Ascending aorta (tissue), 2 donors: ENCODE measurements around the gene ARHGEF10L. TPM values are rescaled to one million over a fixed set of nuclear protein-coding genes. Genes with fewer than 3 reads are reported as not detected.

Experiments
- DNase-seq, 2 donors: peaks; one replicate each; pipeline ENCODE4 v3.0.0-alpha.2; 2019; ENCODE audit warnings: low spot score in 2 of 2
- H3K27ac ChIP-seq, 2 donors: fragments of 200-600 bp; sonication (generic); one replicate each; pipeline ENCODE4 v1.5.1; 2016 to 2017; ENCODE audit warnings: mild to moderate bottlenecking in 1 of 2
- H3K27me3 ChIP-seq: fragments of 200-600 bp; sonication (generic); one replicate; pipeline ENCODE4 v1.5.1; 2017
- H3K36me3 ChIP-seq, 2 donors: fragments of 200-600 bp; sonication (generic); one replicate each; pipeline ENCODE4 v1.5.1; 2016
- H3K4me1 ChIP-seq, 2 donors: fragments of 200-600 bp; sonication (generic); one replicate each; pipeline ENCODE4 v1.5.1; 2016 to 2017; ENCODE audit warnings: mild to moderate bottlenecking in 1 of 2
- H3K4me3 ChIP-seq, 2 donors: fragments of 200-600 bp; sonication (generic); one replicate each; pipeline ENCODE4 v1.5.1; 2016 to 2017; ENCODE audit warnings: mild to moderate bottlenecking in 1 of 2
- H3K9me3 ChIP-seq, 2 donors: fragments of 200-600 bp; sonication (generic); one replicate each; pipeline ENCODE4 v1.5.1; 2016
- intact Hi-C: fragments of 100-400 bp; cut with DNase I; formaldehyde crosslinking; loops from one replicate; pipeline ENCODE4 v1.15.1; 2023
- total RNA-seq: library from RNA; depleted of rRNA; stranded (reverse); fragments of >200 nt; gene quantifications from one replicate; pipeline ENCODE4 v1.1.0, GENCODE V29; 2016
- TF ChIP-seq, protein P1 (sequence below), 3 experiments: fragments of 200-600 bp in 2 of 3; fragments of 450-650 bp in 1 of 3; sonication (generic) in 2 of 3; IDR thresholded peaks; one replicate each; pipeline ENCODE4 v1.5.1; 2016 to 2019; ENCODE audit warnings: antibody characterized with exemption in 3 of 3, mild to moderate bottlenecking in 1 of 3, moderate library complexity in 1 of 3

Gene ARHGEF10L
- total RNA-seq, 1 donor from 2014 or later: 177 TPM

DNA sequence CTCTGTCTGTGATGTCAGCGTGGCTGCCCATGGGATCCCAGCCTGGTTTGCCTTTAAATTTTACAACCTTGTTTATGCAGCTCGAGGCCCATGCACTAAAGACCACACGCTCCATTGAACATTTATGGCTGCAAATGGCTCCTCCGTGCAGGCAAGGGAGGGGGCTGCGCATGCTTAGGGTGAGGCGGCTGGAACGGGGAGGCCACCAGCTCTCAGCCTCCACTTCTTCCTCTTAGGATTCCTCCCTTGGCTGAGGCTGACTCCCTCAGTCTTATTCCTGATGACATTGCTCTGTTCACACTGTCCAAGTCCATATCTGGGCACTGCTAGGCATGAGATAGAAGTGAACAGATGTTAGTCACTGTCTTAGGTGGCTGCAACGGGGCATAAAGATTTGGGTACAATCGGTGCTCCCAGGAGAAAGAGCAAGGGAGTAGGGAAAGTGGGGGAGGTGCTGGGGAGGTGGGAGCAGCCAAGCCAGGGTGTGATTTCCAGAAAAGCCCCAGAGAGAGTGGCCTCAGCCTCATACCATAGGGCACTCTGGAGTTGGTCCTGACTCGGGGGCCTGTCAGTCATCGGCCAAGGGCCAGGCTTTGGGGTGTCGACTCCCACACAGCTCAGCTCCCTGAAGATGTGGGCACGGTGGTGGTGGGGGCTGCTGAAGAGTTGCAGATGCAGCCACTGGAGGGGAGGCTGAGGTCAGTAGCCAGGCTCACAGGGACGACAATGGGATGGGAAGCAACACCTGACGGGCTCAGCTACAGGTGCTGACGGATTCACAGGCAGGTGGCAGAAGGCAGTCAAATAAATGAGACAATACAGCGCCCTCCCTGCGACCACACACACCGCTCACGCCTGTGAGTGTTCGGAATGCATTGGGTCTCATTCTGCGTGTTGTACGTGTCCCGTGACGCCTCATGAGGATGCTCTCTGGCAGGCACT, 178.4 kb downstream of the ARHGEF10L start:
- no peak overlapping the region for H3K4me3 ChIP-seq
- H3K4me1 ChIP-seq: no peaks in the 10 kb centered on the region
- no peak overlapping the region for H3K27ac ChIP-seq
- DNase-seq: no peak
- TF ChIP-seq, protein P1, sequence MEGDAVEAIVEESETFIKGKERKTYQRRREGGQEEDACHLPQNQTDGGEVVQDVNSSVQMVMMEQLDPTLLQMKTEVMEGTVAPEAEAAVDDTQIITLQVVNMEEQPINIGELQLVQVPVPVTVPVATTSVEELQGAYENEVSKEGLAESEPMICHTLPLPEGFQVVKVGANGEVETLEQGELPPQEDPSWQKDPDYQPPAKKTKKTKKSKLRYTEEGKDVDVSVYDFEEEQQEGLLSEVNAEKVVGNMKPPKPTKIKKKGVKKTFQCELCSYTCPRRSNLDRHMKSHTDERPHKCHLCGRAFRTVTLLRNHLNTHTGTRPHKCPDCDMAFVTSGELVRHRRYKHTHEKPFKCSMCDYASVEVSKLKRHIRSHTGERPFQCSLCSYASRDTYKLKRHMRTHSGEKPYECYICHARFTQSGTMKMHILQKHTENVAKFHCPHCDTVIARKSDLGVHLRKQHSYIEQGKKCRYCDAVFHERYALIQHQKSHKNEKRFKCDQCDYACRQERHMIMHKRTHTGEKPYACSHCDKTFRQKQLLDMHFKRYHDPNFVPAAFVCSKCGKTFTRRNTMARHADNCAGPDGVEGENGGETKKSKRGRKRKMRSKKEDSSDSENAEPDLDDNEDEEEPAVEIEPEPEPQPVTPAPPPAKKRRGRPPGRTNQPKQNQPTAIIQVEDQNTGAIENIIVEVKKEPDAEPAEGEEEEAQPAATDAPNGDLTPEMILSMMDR (IDR thresholded peaks at IDR 0.05): no peak
- intact Hi-C loops: no loop called here
- no peaks in the 10 kb centered on the region for H3K27me3 ChIP-seq
- no peaks in the 10 kb centered on the region for H3K36me3 ChIP-seq
- no peaks in the 10 kb centered on the region for H3K9me3 ChIP-seq

DNA sequence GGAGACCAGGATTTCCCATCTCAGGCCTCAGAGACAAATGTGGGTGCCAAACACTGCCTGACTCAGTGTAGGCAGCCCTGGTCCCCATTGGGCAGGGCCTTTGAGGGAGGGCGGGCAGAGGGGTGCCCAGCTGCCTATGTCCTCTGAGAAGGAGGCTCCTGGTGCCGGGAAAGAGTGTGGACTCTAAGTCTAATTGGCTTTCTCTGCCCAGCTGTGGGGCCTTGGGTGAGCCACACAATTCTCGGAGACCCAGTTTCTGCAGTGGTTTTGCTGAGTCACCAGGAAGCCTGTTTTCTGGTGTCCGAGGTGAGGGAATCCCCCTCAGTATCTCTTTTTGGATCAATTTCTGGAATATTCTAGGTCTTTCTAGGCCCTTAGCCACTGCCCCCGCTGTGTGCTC, 180.4 kb downstream of the ARHGEF10L start:
- H3K27ac ChIP-seq: no peak overlapping the region
- H3K27me3 ChIP-seq: no peaks in the 10 kb centered on the region
- no peaks in the 10 kb centered on the region for H3K4me1 ChIP-seq
- DNase-seq: no peak
- intact Hi-C loops: no loop called here
- no peaks in the 10 kb centered on the region for H3K36me3 ChIP-seq
- H3K9me3 ChIP-seq: no peaks in the 10 kb centered on the region
- TF ChIP-seq, protein P1 (IDR thresholded peaks at IDR 0.05): no peak
- H3K4me3 ChIP-seq: no peak overlapping the region

DNA sequence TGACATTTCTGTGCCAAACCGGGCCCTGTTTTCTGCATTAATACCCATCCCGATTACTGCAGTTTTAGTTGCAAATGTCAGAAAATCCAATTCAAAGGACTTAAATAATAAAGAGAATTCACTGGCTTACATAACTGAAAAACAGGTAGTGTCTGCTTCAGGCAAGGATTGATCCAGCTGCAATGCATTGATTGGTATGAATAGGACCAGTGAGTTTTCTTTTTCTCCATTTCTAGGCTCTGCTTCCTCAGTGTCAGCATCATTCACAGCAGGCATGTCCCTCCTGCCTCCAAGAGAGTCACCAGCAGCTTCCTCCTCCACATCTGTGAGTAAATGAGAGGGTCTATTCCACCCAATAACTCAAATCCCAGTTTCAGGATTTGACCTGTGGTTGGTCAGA, 181.9 kb downstream of the ARHGEF10L start:
- intact Hi-C loops: no loop called here
- DNase-seq: no peak
- Histone ChIP-seq H3K36me3 (no peaks in the 10 kb centered on the region), H3K27me3 (no peaks in the 10 kb centered on the region), H3K4me1 (no peaks in the 10 kb centered on the region), H3K9me3 (no peaks in the 10 kb centered on the region), H3K4me3 (no peak overlapping the region), H3K27ac (no peak overlapping the region)
- TF ChIP-seq, protein P1 (IDR thresholded peaks at IDR 0.05): no peak

DNA sequence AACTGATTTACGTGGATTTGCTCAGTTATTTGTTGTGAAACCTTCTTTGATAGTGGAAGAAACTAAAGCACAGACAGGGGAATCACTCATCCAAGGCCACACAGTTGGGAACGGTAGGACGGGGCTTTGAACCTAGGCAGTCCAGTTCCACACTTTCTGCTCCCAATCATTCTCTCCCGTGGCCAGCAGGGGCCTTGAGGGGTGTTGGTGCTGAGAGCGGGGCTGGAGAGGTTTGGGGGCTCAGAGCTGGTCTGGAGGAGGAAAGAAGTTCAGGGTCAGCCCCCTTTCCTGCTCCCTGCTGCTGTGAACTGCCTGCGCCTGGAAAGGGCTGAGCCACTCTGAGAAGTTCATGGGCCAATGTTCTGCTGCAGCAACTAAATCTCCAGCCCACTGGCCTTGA, 184.2 kb downstream of the ARHGEF10L start:
- TF ChIP-seq, protein P1 (IDR thresholded peaks at IDR 0.05): no peak
- Histone ChIP-seq H3K9me3 (no peaks in the 10 kb centered on the region), H3K4me1 (no peaks in the 10 kb centered on the region), H3K27ac (no peak overlapping the region), H3K27me3 (no peaks in the 10 kb centered on the region), H3K4me3 (no peak overlapping the region), H3K36me3 (no peaks in the 10 kb centered on the region)
- no peak for DNase-seq
- intact Hi-C loops: no loop called here

DNA sequence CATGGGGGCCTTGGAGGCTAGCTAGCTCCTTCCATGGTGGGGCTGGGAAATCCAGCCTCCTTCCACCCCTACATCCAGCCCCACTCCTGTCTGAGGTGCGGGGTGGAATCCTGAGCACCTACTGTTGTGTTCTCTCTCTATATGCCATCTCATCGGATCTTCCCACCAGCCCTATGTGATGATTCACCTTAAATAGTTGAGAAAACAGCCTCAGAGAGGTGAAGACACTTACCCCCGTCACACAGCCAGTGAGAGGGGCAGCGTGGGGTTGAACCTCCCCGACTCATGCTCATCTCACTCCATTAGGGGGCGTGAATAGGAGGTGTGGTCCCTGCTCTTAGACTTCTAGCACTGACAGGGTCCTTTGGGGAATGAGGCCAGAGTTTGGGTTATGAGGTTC, 184.7 kb downstream of the ARHGEF10L start:
- intact Hi-C loops: no loop called here
- Histone ChIP-seq H3K27ac (no peak overlapping the region), H3K36me3 (no peaks in the 10 kb centered on the region), H3K27me3 (no peaks in the 10 kb centered on the region), H3K4me3 (no peak overlapping the region), H3K9me3 (no peaks in the 10 kb centered on the region), H3K4me1 (no peaks in the 10 kb centered on the region)
- TF ChIP-seq, protein P1 (IDR thresholded peaks at IDR 0.05): no peak
- DNase-seq: no peak
